VCaP (cell line): Measurements from ENCODE around the gene KDM4D.
"Not testable (repeated sequence)": the region's sequence is repeated elsewhere in the genome, so short reads cannot be mapped to it uniquely, and the experiment has no call there.

Experiments used
- H3K27ac ChIP-seq: fragments of 450-650 bp; 2 replicates; pipeline ENCODE4 v1.5.1; 2017
- CTCF ChIP-seq: fragments of 450-650 bp; conservative IDR thresholded peaks from 2 replicates; pipeline ENCODE4 v1.5.1; 2017; ENCODE audit warnings: mild to moderate bottlenecking, moderate library complexity

Gene KDM4D

GRCh38 chr11:94928117-94928990, 45.2 kb upstream of the KDM4D start:
- H3K27ac ChIP-seq, result no peak overlapping the region
- TF ChIP-seq CTCF, result no peak

DNA sequence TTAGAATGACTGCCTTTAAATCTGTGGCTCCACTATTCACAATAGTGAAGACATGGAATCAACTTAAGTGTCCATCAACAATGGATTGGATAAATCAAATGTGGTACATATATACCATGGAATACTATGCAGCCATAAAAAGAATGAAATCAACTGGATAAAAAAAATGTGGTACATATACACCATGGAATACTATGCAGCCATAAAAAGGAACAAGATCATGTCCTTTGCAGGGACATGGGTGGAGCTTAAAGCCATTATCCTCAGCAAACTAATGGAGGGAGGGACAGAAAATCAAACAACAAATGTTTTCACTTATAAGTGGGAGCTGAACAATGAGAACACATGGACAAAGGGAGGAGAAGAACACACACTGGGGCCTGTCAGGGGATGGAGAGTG, 41.4 kb upstream of the KDM4D start:
- not testable (repeated sequence) for H3K27ac ChIP-seq

- no peak for TF ChIP-seq CTCF
- no peak overlapping the region for H3K27ac ChIP-seq
Measured at GRCh38 chr11:94932503-94932902, 41.0 kb upstream of the KDM4D start.

DNA sequence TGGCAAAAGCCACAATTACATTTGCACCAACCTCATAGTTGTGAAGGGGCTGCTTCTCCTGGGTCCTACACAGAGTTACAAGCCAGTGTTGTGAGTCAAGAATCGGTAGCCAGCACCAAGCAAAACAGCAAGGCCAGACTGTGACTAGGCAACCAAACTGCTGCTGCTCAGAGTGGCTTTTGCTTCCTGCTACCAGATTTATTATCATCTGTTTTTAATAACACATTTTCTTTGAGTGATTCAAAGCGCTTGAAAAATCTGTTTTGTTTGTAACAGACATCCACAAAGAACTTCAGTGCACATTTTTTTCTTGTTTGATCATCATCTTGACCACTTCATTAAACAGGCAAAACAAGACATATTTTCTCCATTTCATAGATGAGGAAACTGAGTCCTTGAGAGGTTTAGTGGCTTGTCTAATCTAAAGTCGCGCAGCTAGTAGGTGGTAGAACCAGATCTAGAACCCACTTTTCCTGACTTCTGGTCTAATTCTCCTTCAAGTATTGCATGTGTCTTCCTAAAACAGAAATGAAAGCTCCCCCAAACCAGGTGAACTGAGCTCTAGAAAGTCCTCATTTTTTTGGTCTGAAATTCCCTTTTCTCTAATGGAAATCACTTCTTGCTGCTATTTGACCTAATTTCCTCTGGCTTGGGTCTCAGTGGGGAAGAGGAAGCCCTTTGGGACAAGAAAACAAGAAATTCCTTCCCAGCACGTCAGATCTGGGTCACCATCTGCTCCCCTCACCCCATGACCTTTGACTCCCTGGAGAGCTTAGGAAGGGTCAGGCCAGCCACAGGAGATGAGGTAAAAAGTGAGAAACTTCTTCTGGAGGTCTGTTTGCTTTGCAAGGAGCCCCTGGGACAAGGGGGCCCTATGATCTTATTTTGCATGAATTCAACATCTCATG, 40.0 kb upstream of the KDM4D start:
- H3K27ac ChIP-seq, result no peak overlapping the region
- no peak for TF ChIP-seq CTCF

DNA sequence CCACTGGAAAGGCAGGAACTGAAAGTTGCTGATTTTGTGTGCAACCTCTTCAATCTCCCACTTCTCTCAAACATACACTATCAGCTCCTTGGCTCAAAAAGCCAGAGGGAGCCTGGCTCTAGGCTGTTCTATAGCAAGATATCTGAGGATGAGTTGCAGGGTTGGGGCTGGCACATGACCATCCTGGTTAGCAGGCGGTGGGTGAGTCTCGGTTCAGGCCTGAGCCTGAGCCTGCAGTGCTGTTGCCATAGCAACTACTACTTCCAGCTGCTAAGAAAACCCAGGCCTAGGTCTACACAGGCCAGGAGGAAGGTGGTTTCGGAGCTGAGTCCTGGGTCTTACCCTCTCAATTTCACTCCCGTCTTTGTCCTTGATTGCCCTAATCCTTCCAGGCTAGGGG, 39.1 kb upstream of the KDM4D start:
- H3K27ac ChIP-seq, result no peak overlapping the region
- no peak for TF ChIP-seq CTCF

DNA sequence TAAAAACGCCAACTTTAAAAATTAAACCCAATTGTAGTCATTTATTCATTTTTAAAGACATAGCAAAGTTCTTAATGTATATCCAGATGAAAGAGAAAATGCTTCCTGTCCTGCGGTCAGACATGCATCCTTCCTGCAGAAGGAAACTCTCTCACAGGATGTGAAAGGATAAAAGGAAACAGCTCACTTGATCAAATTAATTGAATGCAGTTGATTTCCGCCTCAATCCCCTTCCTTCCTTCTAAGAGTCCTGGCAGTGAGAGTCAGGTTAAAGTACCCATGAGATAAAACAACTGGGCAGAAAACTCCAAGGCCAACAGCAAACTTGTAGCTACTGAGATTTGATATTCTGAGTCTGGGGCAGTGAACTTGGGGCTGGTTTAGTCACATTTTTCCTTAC, 38.7 kb upstream of the KDM4D start:
- H3K27ac ChIP-seq, result no peak overlapping the region

More for the DNA sequence above, 38.7 kb upstream of the KDM4D start:
- no peak for TF ChIP-seq CTCF
